Myometrial cell (primary cell): ENCODE measurements around the gene GPR42. TPM values are rescaled to one million over a fixed set of nuclear protein-coding genes. Genes with fewer than 3 reads are reported as not detected.

Source experiments
- total RNA-seq: library from RNA; depleted of rRNA; stranded (reverse); fragments of >200 nt; gene quantifications from 2 replicates; pipeline ENCODE4 v1.2.3, GENCODE V29; 2015

Gene GPR42, protein sequence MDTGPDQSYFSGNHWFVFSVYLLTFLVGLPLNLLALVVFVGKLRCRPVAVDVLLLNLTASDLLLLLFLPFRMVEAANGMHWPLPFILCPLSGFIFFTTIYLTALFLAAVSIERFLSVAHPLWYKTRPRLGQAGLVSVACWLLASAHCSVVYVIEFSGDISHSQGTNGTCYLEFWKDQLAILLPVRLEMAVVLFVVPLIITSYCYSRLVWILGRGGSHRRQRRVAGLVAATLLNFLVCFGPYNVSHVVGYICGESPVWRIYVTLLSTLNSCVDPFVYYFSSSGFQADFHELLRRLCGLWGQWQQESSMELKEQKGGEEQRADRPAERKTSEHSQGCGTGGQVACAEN
- not detected in 2 replicates for total RNA-seq

DNA sequence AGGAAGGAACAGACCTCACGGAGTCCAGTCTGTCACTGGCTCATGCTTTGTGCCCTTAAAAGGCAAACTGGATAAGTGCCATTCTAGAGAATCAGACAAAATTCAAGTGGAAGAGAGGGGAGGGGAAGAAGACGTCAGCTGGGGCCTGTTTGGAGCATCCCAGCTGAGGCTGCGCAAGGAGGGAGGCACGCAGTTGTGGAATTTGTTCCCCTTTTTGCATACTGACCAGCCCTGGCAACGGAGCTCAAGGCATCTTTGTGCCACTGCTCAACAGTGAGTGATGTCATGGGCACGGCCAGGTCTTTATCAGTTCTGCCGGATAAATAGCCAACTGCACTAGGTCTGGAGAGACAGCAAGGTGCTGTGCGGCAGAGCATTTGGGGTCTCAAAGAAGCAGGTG, at the start of gene GPR42:
Gene GPR42 (plus strand): TSS at position 347 of the 400 bp plus-strand sequence. CDS start 292 bp downstream, outside the sequence.

DNA sequence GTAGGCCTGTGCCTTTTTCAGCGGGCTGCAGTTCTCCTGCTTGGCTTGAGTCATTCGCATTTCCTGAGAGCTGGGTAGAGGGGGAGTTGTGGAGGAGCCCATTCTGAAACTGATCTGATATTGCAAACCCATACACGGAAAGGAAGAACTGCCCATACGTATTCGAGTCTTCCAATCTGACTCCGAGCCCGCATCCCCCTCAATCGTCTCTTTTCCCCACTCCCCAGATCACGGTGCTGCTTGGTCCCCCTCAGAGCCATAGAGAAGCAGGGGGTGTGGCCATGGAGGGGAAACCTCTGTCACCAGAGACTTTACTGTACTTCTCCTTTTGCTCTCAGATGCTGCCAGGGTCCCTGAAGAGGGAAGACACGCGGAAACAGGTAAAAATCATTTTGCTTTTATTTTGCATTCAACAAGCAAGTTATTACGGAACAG, 42.0 kb upstream of the GPR42 start, which contains the start of gene CD22:
Gene CD22 (plus strand): TSS at position 337 of the 435 bp plus-strand sequence. CDS start 2,854 bp downstream, outside the sequence.

DNA sequence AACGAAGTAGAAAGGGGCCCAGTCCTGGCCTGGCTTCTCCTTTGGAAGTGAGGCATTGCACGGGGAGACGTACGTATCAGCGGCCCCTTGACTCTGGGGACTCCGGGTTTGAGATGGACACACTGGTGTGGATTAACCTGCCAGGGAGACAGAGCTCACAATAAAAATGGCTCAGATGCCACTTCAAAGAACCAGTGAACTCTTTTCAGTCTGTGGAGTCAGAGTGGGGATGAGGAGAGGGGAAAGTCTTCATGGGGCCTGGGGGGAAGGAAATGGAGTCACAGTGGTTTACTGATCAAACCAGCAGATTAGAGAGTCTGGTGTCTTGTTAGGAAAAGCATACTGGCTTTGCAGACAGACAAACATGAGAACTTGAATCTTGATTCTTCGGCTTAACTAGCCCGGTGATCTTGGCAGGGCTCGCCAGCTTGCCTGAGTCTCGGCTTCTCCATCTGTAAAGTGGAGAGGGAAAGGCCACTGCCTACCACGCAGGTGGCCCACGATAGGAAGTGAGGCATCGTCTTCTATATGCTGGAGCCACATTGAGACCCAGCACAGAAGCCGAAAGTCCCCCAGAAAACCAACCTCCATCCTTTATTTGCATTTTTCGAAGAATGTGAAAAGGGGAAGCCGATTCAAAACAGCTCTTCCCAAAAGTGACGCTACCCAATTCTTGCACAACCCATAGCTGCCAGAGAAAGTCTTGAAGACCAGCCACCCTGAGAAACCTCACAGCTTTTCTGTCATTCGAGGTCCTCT, 23.5 kb upstream of the GPR42 start, which contains the start of gene FFAR1:
Gene FFAR1 (plus strand): TSS at position 732 of the 759 bp plus-strand sequence. CDS start 3,650 bp downstream, outside the sequence.

DNA sequence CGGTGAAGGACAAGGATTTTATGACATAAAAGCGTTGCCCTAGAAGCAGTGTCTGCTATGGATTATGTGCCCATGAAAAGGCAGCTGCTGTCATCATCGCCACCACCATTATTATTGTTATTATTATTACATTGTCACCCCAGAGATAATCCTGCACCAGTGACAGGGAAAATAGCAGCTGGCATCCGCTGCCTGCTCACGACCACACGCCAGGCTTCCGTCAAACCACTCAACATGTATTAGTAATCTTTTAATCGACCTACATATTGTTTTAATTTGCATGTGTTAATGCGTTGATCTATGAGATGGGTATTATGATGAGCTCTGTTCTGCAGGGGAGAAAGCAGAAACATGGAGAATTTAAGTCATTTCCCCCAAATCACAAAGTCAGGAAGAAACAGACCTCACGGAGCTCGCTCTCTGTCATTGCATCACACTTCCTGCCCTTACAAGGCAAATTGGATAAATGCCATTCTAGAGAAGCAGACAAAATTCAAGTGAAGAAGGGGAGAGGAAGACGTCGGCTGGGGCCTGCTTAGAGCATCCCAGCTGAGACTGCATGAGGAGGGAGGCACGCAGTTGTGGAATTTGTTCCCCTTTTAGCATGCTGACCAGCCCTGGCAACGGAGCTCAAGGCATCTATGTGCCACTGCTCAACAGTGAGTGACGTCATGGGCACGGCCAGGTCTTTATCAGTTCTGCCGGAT, 12.8 kb upstream of the GPR42 start, which contains the start of gene FFAR3:
Gene FFAR3 (plus strand): TSS at position 594 of the 707 bp plus-strand sequence. CDS start 431 bp downstream, outside the sequence.

Other genes starting within 250 kb of the GPR42 start
- gene LGI4, start 236.0 kb upstream of the GPR42 start, total RNA-seq: not detected in 2 replicates
- not detected in 2 replicates for gene FXYD1, start 232.2 kb upstream of the GPR42 start, total RNA-seq
- gene FXYD7, start 227.8 kb upstream of the GPR42 start, total RNA-seq: not detected in 2 replicates
- 158 and 167 TPM in 2 replicates for gene FXYD5, start 216.3 kb upstream of the GPR42 start, total RNA-seq
- gene FAM187B, start 142.3 kb upstream of the GPR42 start, total RNA-seq: not detected in 2 replicates
- 0.86 and 3.4 TPM in 2 replicates for gene LSR, start 122.1 kb upstream of the GPR42 start, total RNA-seq
- 38.1 and 59.7 TPM in 2 replicates for gene USF2, start 102.1 kb upstream of the GPR42 start, total RNA-seq
- gene HAMP, start 88.5 kb upstream of the GPR42 start, total RNA-seq: not detected in 2 replicates
- gene MAG, start 78.9 kb upstream of the GPR42 start, total RNA-seq: not detected in 2 replicates
- gene CD22, start 41.9 kb upstream of the GPR42 start, total RNA-seq: 0.71 and 1.4 TPM in 2 replicates
- not detected in 2 replicates for gene FFAR1, start 23.2 kb upstream of the GPR42 start, total RNA-seq
- not detected in 2 replicates for gene FFAR3, start 12.6 kb upstream of the GPR42 start, total RNA-seq
- not detected in 2 replicates for gene FFAR2, start 77.2 kb downstream of the GPR42 start, total RNA-seq
- gene KRTDAP, start 119.4 kb downstream of the GPR42 start, total RNA-seq: not detected in 2 replicates
- gene DMKN, start 142.6 kb downstream of the GPR42 start, total RNA-seq: 11.0 and 12.1 TPM in 2 replicates
- gene SBSN, start 157.2 kb downstream of the GPR42 start, total RNA-seq: 1.4 and 3.9 TPM in 2 replicates
- not detected in 2 replicates for gene GAPDHS, start 162.4 kb downstream of the GPR42 start, total RNA-seq
- 94.5 and 116 TPM in 2 replicates for gene TMEM147, start 174.6 kb downstream of the GPR42 start, total RNA-seq
- not detected in 2 replicates for gene ATP4A, start 192.6 kb downstream of the GPR42 start, total RNA-seq
- gene PMIS2, start 215.1 kb downstream of the GPR42 start, total RNA-seq: not detected in 2 replicates
- 14.9 and 19.6 TPM in 2 replicates for gene HAUS5, start 241.7 kb downstream of the GPR42 start, total RNA-seq